WTC11 (cell line): ENCODE measurements around the gene PSMB2. TPM values are rescaled to one million over a fixed set of nuclear protein-coding genes. Genes with fewer than 3 reads are reported as not detected.

Experiments
- ATAC-seq: fragments of 200-7000 bp; cut with Tn5 transposase; 2 replicates; pipeline ENCODE4 v1.10.0; 2021; ENCODE audit warnings: mild to moderate bottlenecking, moderate library complexity
- CTCF ChIA-PET: fragments of 300-600 bp; sonication (Branson Sonifier 250); formaldehyde crosslinking; loops from one replicate; lab custom pipeline; 2021; ENCODE audit warnings: antibody characterized with exemption; lab: Charles Lee
- POLR2A ChIA-PET: fragments of 350-600 bp; sonication (Branson Sonifier 250); formaldehyde crosslinking; loops from one replicate; lab custom pipeline; 2021; ENCODE audit warnings: antibody characterized with exemption; lab: Charles Lee
- DNase-seq: peaks from one replicate; pipeline ENCODE4 v3.0.0; 2021; ENCODE audit warnings: low spot score
- H3K27ac Mint-ChIP-seq: 2 replicates; pipeline ENCODE4 v1.8.0; 2021; ENCODE audit warnings: mixed read lengths
- H3K27me3 Mint-ChIP-seq: 2 replicates; pipeline ENCODE4 v1.8.0; 2021; ENCODE audit warnings: low read depth, mild to moderate bottlenecking, moderate library complexity, mixed read lengths
- H3K36me3 Mint-ChIP-seq: 2 replicates; pipeline ENCODE4 v1.8.0; 2021; ENCODE audit warnings: mixed read lengths
- H3K4me1 Mint-ChIP-seq: 2 replicates; pipeline ENCODE4 v1.8.0; 2022; ENCODE audit warnings: mixed read lengths
- H3K4me3 Mint-ChIP-seq: 2 replicates; pipeline ENCODE4 v1.8.0; 2021; ENCODE audit warnings: mild to moderate bottlenecking, moderate library complexity, mixed read lengths
- H3K9me3 Mint-ChIP-seq: 2 replicates; pipeline ENCODE4 v1.8.0; 2021; ENCODE audit warnings: mixed read lengths
- ATF1 ChIP-seq: sonication (generic); formaldehyde crosslinking; IDR thresholded peaks from 2 replicates; pipeline ENCODE4 v1.8.1; 2023; ENCODE audit warnings: mild to moderate bottlenecking, moderate library complexity, missing genetic modification reagents
- FOXK1 ChIP-seq: sonication (generic); formaldehyde crosslinking; IDR thresholded peaks from 2 replicates; pipeline ENCODE4 v1.8.0; 2022; ENCODE audit warnings: mild to moderate bottlenecking, moderate library complexity, missing genetic modification reagents
- FOXP1 ChIP-seq: sonication (generic); formaldehyde crosslinking; IDR thresholded peaks from 2 replicates; pipeline ENCODE4 v1.8.0; 2022; ENCODE audit warnings: missing genetic modification reagents, mild to moderate bottlenecking, moderate library complexity, borderline replicate concordance
- GABPB1 ChIP-seq: sonication (generic); formaldehyde crosslinking; IDR thresholded peaks from 2 replicates; pipeline ENCODE4 v1.8.1; 2023; ENCODE audit warnings: mild to moderate bottlenecking, missing genetic modification reagents
- IRF2 ChIP-seq: sonication (generic); formaldehyde crosslinking; IDR thresholded peaks from 2 replicates; pipeline ENCODE4 v1.8.0; 2022; ENCODE audit warnings: low read depth, missing genetic modification reagents, borderline replicate concordance
- JAZF1 ChIP-seq: fragments of 250-450 bp; sonication (Bioruptor Pico); IDR thresholded peaks from 2 replicates; pipeline ENCODE4 v1.9.0; 2021; ENCODE audit warnings: moderate library complexity, mild to moderate bottlenecking, inconsistent platforms
- JUN ChIP-seq: sonication (generic); formaldehyde crosslinking; IDR thresholded peaks from 2 replicates; pipeline ENCODE4 v1.8.0; 2023; ENCODE audit warnings: mild to moderate bottlenecking, missing genetic modification reagents
- NR2C2 ChIP-seq: sonication (generic); formaldehyde crosslinking; IDR thresholded peaks from 2 replicates; pipeline ENCODE4 v1.8.0; 2022; ENCODE audit warnings: mild to moderate bottlenecking, missing genetic modification reagents
- RELA ChIP-seq: sonication (generic); formaldehyde crosslinking; IDR thresholded peaks from 2 replicates; pipeline ENCODE4 v1.8.1; 2022; ENCODE audit warnings: missing genetic modification reagents, mild to moderate bottlenecking, borderline replicate concordance
- SMAD3 ChIP-seq: sonication (generic); formaldehyde crosslinking; IDR thresholded peaks from 2 replicates; pipeline ENCODE4 v1.8.0; 2022; ENCODE audit warnings: missing genetic modification reagents, mild to moderate bottlenecking, borderline replicate concordance
- SMAD4 ChIP-seq: sonication (generic); formaldehyde crosslinking; IDR thresholded peaks from 2 replicates; pipeline ENCODE4 v1.8.0; 2022; ENCODE audit warnings: mild to moderate bottlenecking, missing genetic modification reagents
- SOX15 ChIP-seq: fragments of 250-450 bp; sonication (Bioruptor Pico); IDR thresholded peaks from 2 replicates; pipeline ENCODE4 v1.9.0; 2021; ENCODE audit warnings: mild to moderate bottlenecking
- ZNF232 ChIP-seq: sonication (generic); formaldehyde crosslinking; IDR thresholded peaks from 2 replicates; pipeline ENCODE4 v1.8.0; 2022; ENCODE audit warnings: mild to moderate bottlenecking, missing genetic modification reagents
- ZNF317 ChIP-seq: sonication (generic); formaldehyde crosslinking; IDR thresholded peaks from 2 replicates; pipeline ENCODE4 v1.8.1; 2023; ENCODE audit warnings: low read depth, mild to moderate bottlenecking, moderate library complexity, missing genetic modification reagents, borderline replicate concordance
- ZSCAN18 ChIP-seq: fragments of 250-450 bp; sonication (Bioruptor Pico); IDR thresholded peaks from 2 replicates; pipeline ENCODE4 v2.1.2; 2022; ENCODE audit warnings: mild to moderate bottlenecking, moderate library complexity
- total RNA-seq: library from RNA; stranded (reverse); gene quantifications from 3 replicates; pipeline ENCODE4 v1.2.3, GENCODE V29; 2021
- TF ChIP-seq, protein P1 (sequence below): fragments of 250-450 bp; sonication (Bioruptor Pico); IDR thresholded peaks from 2 replicates; pipeline ENCODE4 v1.9.0; 2021; ENCODE audit warnings: mild to moderate bottlenecking, borderline replicate concordance
- TF ChIP-seq, protein P2 (sequence below): fragments of 200-600 bp; IDR thresholded peaks from 2 replicates; pipeline ENCODE4 v1.8.0; 2022; ENCODE audit warnings: antibody characterized with exemption
- TF ChIP-seq, protein P3 (sequence below): sonication (generic); formaldehyde crosslinking; IDR thresholded peaks from 2 replicates; pipeline ENCODE4 v1.8.1; 2022; ENCODE audit warnings: low read depth, missing genetic modification reagents, borderline replicate concordance

Gene PSMB2
- total RNA-seq, 1 experiment from 2014 or later = 76.7 TPM

DNA sequence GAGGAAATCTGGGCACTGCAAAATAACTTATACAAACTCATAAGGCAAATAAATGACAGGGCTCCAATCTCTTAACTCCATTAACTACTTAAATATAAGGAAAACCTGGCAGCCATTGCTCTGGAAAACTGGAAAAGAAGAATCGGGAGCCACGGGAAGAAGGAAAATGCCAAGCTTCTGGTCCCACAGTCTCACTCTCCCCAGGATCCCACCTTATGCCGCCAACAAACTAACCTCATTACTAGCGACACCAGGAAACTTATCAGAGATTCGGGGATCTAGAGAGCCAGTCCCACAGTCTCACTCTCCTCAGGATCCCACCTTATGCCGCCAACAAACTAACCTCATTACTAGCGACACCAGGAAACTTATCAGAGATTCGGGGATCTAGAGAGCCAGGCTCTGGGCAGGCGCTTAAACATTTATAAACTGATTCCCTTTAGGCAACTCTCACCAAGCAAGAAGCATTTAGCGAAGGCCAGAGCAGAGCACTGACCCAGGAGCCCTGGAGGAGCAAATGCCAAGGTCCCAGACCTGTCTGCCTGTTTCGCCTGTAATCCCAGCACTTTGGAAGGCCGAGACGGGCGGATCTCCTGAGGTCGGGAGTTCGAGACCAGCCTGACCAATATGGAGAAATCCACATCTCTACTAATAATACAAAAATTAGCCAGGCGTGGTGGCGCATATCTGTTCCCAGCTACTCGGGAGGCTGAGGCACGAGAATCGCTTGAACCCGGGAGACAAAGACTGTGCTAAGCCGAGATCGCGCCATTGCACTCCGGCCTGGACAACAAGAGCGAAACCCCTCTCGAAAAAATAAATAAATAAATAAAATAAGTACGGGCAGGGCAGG lies 720 bp downstream of the PSMB2 start:
- Mint-ChIP-seq H3K4me1 (peaks cover 25% of the 10 kb centered on the region), H3K27ac (peak overlapping the region; percentile 96), H3K36me3 (peaks cover 10% of the 10 kb centered on the region), H3K4me3 (peak overlapping the region; percentile 100), H3K9me3 (no peaks in the 10 kb centered on the region), H3K27me3 (peaks cover 4% of the 10 kb centered on the region)
- no peak for ATAC-seq
- DNase-seq = no peak
- no peak for TF ChIP-seq FOXP1 (CRISPR knock-in tag)
- no peak for TF ChIP-seq NR2C2 (CRISPR knock-in tag)
- no peak for TF ChIP-seq SOX15 (CRISPR knock-in tag)
- no peak for TF ChIP-seq ZNF317 (CRISPR knock-in tag)
- 0 out of 2 replicates have a peak, but pooled peaks have one; percentile 0 for TF ChIP-seq JUN (CRISPR knock-in tag)
- 0 out of 2 replicates have a peak, but pooled peaks have one; percentile 16 for TF ChIP-seq ZNF232 (CRISPR knock-in tag)
- no peak for TF ChIP-seq ATF1 (CRISPR knock-in tag)
- TF ChIP-seq RELA (CRISPR knock-in tag) = no peak
- no peak for TF ChIP-seq GABPB1 (CRISPR knock-in tag)
- TF ChIP-seq, protein P1, sequence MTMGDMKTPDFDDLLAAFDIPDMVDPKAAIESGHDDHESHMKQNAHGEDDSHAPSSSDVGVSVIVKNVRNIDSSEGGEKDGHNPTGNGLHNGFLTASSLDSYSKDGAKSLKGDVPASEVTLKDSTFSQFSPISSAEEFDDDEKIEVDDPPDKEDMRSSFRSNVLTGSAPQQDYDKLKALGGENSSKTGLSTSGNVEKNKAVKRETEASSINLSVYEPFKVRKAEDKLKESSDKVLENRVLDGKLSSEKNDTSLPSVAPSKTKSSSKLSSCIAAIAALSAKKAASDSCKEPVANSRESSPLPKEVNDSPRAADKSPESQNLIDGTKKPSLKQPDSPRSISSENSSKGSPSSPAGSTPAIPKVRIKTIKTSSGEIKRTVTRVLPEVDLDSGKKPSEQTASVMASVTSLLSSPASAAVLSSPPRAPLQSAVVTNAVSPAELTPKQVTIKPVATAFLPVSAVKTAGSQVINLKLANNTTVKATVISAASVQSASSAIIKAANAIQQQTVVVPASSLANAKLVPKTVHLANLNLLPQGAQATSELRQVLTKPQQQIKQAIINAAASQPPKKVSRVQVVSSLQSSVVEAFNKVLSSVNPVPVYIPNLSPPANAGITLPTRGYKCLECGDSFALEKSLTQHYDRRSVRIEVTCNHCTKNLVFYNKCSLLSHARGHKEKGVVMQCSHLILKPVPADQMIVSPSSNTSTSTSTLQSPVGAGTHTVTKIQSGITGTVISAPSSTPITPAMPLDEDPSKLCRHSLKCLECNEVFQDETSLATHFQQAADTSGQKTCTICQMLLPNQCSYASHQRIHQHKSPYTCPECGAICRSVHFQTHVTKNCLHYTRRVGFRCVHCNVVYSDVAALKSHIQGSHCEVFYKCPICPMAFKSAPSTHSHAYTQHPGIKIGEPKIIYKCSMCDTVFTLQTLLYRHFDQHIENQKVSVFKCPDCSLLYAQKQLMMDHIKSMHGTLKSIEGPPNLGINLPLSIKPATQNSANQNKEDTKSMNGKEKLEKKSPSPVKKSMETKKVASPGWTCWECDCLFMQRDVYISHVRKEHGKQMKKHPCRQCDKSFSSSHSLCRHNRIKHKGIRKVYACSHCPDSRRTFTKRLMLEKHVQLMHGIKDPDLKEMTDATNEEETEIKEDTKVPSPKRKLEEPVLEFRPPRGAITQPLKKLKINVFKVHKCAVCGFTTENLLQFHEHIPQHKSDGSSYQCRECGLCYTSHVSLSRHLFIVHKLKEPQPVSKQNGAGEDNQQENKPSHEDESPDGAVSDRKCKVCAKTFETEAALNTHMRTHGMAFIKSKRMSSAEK (CRISPR knock-in tag) = no peak
- TF ChIP-seq SMAD3 (CRISPR knock-in tag) = no peak
- TF ChIP-seq FOXK1 = no peak
- TF ChIP-seq ZSCAN18 (CRISPR knock-in tag) = no peak
- TF ChIP-seq SMAD4 = no peak
- TF ChIP-seq IRF2 (CRISPR knock-in tag) = no peak
- ChIA-PET CTCF (no interaction called here), POLR2A (interaction anchor here (0.5 to 0.6 kb wide), 2 partner anchors 39 to 620 kb away, joined by 3 to 4 read pairs; no protein-coding TSS in a partner anchor)

GRCh38 chr1:35637401-35637809 lies 3.9 kb downstream of the PSMB2 start:
- peaks cover 34% of the 10 kb centered on the region for H3K36me3 Mint-ChIP-seq
- POLR2A ChIA-PET = no interaction called here
- TF ChIP-seq, protein P2, sequence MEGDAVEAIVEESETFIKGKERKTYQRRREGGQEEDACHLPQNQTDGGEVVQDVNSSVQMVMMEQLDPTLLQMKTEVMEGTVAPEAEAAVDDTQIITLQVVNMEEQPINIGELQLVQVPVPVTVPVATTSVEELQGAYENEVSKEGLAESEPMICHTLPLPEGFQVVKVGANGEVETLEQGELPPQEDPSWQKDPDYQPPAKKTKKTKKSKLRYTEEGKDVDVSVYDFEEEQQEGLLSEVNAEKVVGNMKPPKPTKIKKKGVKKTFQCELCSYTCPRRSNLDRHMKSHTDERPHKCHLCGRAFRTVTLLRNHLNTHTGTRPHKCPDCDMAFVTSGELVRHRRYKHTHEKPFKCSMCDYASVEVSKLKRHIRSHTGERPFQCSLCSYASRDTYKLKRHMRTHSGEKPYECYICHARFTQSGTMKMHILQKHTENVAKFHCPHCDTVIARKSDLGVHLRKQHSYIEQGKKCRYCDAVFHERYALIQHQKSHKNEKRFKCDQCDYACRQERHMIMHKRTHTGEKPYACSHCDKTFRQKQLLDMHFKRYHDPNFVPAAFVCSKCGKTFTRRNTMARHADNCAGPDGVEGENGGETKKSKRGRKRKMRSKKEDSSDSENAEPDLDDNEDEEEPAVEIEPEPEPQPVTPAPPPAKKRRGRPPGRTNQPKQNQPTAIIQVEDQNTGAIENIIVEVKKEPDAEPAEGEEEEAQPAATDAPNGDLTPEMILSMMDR = no peak
- TF ChIP-seq JAZF1 (CRISPR knock-in tag) = no peak
- TF ChIP-seq, protein P3, sequence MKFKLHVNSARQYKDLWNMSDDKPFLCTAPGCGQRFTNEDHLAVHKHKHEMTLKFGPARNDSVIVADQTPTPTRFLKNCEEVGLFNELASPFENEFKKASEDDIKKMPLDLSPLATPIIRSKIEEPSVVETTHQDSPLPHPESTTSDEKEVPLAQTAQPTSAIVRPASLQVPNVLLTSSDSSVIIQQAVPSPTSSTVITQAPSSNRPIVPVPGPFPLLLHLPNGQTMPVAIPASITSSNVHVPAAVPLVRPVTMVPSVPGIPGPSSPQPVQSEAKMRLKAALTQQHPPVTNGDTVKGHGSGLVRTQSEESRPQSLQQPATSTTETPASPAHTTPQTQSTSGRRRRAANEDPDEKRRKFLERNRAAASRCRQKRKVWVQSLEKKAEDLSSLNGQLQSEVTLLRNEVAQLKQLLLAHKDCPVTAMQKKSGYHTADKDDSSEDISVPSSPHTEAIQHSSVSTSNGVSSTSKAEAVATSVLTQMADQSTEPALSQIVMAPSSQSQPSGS (CRISPR knock-in tag) = no peak

More at GRCh38 chr1:35637401-35637809, 3.9 kb downstream of the PSMB2 start:
- no peaks in the 10 kb centered on the region for H3K9me3 Mint-ChIP-seq
- CTCF ChIA-PET = interaction anchor here (0.6 to 1.3 kb wide), 4 partner anchors 61 to 90 kb away, joined by 3 to 5 read pairs (median 4); no protein-coding TSS in a partner anchor
- H3K4me3 Mint-ChIP-seq = peak overlapping the region; percentile 62
- ATAC-seq (no peak), DNase-seq (no peak)
- no peaks in the 10 kb centered on the region; the same call in 1 of the 2 replicates for H3K27me3 Mint-ChIP-seq
- H3K4me1 Mint-ChIP-seq = peaks cover 25% of the 10 kb centered on the region
- peak overlapping the region; percentile 96 for H3K27ac Mint-ChIP-seq
